COLO829 (cell line): Measurements from ENCODE around the gene RUNDC3A.
"Not testable (repeated sequence)": the region's sequence is repeated elsewhere in the genome, so short reads cannot be mapped to it uniquely, and the experiment has no call there.

Experiments used
- DNase-seq: peaks from one replicate; pipeline ENCODE4 v3.0.0; 2012; ENCODE audit warnings: low spot score

The RUNDC3A gene

DNA sequence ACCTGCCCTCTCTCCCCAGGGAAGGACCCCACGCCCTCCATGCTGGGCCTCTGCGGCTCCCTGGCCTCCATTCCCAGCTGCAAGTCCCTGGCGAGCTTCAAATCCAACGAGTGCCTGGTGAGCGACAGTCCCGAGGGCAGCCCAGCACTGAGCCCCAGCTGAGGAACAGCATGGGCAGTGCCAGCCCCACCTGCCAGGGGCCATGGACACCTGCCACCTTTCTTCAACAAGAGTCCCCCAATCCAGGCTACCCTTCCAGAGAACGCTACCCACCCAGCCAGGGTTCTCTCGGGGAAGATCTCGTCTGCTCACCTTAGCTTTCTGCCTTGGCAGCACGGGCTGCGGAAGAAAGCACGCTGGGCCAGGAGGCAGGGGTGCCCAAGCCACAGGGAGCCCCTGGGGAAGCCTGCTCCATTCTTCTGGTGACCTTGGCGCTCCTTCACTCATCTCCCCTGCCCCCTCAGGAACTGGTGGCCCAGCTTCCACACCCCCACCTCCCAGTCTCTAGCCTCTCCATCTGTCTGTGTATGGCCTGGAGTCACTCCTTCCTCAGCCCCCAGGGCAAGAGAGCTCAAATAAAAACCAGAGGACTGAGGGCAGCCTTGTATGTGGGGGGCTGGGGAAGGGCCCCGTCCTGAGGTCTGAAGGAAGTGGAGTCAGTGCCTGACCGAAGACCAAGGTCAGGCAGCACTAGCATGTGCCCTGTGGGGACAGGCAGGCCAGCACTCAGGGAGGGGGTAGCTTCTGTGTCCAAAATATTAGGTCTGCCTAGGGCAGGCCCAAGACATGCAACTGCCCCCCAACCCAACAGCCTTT lies 9.9 kb downstream of the RUNDC3A start:
- no peak for DNase-seq

DNA sequence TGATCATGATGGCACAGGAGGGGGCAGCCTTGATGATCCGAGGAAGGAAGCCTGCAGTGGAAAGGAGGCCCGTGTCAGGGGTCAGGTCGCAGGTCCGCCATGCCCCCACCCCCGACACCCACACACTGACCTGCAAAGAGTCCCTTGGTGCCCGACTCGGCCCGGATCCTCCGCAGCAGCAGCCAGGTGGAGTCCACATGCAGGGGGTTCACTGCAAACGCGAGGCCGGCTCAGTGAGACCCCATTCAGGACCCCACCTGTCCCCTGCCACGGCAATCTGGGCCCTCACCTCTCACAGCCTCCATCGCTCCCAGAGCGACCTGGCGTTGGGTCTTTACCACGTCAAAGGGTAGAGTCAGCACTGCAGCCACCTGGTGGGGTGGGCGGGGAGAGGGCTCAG lies 11.7 kb downstream of the RUNDC3A start:
- DNase-seq, result no peak

DNA sequence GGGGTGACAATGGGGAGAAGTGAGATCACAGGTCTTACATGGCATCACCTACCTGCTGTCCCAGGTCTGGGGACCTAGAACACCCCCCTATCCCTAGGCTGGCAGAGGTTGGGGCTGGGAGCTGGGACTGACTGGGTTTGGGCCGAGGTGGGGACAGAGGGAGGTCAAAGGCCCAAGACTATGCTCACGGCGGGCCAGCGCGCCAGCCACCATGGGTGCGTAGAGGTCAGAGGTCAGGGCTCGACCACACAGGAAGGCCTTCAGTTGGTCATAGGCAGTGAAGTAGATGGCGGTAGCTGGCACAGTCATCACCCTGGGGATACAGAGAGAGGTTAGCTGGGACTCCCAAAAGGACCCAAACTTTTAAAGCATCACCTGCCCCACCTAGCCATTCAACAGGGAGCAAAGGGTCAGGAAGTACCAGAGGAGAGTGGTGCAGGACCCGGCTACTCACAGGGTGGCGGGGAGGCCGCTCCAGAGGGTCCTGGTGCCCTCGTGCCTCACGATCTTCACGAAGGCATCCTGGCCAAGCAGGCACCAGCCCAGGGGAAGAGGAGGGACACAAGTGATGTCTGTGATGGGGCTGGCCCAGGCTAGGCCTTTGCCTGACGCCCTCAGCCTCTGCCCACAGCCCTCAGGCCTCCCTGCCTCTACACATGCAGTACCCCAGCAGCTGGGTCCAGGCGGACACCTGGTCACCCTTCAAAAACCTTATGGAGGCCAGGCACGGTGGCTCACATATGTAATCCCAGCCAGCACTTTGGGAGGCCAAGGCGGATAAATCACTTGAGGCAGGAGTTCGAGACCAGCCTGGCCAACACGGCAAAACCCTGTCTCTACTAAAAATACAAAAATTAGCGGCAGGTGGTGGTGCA lies 13.1 kb downstream of the RUNDC3A start:
- DNase-seq, result no peak

DNA sequence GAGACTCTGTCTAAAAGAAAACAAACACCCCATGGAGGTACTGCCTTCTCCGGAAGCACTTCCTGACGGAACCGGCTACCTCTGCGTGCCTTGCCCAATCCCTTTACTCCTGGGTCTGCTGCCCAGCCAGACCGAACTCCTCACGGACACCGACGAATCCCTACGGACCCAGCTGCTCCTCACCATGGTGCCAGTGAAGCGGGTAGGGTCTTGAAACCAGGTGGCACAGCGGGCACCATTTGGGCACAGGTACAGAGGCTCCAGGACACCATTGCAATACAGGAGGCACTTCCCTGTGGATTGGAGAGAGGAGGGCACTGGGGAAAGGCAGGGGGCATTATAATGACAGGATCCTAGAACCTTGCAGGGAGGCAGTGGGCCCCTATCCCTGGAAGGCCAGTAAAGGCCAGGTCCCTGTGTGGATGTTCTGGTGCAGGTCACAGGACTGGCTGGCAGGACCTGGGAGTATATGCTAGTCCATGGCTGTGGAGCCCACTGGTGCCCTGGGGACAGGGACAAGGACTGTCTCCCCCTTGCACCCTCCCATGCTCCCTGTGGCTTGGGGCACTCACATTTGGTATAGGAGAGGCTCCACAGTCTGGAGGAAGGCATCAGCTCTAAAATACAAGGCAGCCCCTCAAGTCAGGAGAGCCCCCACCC lies 14.0 kb downstream of the RUNDC3A start:
- DNase-seq, result no peak

DNA sequence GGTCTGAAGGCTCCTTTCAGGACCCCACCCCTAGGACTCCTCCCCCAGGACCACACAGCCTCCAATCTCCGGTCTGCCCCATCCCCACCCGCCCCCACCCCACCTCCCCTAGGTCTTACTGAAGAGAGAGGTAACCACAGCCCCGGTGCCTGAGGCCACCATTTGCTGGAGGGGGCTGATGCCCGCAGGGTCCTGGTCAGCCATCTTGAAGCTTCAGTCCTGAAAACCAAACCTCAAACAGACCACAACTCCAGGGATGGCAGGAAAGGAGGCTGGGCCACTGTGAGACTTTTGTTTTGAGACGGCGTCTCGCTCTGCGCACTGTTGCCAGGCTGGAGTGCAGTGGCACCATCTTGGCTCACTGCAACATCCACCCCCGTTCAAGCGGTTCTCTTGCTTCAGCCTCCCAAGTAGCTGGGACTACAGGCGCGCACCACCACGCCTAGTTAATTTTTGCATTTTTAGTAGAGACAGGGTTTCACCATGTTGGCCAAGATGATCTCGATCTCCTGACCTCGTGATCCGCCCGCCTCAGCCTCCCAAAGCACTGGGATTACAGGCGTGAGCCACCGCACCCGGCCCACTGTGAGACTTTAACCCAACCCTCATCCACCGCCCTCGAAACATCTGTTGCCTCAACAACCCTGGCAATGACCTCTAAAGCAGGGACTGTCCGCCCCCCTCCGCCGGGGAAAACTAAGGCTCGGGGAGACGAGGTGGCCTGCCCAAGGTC lies 15.1 kb downstream of the RUNDC3A start:
- DNase-seq, result no peak

DNA sequence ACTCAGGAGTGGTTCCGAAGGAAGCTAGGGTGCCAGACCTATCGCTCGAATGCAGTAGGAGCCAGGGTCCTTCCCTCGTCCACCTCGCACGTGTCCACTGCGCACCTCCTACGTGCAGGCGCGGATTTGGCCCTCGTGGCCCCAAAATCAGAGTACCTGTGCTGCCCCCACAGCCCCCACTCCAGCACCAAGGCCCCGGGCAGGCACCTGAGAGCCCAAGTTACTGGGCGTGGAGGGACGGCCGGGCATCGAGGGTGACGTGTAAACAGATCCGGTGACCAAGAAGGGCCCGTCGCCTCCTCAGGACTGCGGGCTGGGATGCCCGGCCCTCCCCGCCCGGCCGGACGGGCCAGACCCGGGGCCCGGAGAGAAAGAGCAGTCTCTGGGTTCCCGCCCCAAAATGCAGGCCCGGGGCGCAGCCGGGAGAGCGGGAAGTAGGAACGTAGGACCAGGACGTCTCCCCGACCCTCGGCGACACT lies 15.7 kb downstream of the RUNDC3A start:
- DNase-seq, result no peak

DNA sequence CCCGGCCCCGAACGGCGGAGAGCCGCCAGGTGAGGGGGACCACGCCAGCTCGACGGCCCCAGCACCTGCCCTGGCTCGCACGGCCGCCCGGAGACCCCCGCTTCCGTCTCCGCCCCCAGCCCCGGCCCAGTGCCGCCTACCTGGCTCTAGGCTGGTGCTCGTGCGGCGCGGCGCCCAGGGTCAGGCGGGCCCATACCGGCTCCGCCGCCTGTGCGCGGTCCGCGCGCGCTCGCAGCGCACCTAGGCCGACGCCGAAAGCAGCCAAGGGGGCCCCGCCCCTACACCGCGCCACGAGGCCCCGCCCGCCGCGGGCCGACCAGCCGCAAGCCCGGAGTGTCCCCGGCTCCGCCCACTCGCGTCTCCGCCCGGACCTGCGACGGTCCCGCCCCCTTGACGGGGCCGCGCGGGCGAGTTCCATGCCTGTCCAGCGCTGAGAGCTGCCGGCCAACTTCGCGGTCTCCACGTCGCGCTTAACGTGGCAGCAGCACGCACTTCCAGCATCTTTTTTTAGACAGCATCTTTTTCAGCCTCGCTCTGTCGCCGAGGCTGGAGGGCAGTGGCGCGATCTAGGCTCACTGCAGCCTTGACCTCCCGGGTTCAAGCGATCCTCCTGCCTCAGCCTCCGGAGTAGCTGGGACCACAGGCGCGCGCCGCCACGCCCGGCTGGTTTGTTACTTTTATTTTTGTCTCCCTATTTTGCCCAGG lies 16.3 kb downstream of the RUNDC3A start, which contains the start of gene SLC25A39:
SLC25A39 (minus strand) TSS at position 253 of the 705 bp plus-strand sequence. CDS start 1,261 bp downstream, outside the sequence.
- DNase-seq, result peak; percentile 74

DNA sequence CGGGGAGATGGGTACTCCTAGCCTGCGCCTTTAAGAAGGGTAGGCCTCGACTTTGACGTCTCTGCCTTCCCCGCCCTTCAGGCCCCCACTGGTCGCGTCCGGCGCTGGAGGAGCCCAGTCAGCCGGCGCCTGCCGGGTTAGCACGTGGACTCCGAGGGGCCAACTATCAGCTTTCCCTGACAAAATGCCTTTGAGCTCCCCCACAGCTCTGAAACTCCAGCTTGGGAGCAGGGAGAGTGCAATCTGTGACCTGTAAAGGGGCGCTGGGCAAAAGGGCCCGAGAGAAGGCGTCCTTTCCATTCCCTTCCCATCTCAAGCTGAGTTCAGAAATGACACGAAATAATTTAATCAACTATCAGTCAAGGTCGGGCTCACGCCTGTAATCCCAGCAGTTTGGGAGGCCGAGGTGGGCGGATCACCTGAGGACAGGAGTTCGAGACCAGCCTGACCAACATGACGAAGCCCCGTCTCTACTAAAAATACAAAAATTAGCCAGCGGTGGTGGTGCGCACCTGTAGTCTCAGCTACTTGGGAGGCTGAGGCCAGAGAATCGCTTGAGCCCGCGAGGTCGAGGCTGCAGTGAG lies 18.6 kb downstream of the RUNDC3A start:
- DNase-seq, result peak; percentile 96

DNA sequence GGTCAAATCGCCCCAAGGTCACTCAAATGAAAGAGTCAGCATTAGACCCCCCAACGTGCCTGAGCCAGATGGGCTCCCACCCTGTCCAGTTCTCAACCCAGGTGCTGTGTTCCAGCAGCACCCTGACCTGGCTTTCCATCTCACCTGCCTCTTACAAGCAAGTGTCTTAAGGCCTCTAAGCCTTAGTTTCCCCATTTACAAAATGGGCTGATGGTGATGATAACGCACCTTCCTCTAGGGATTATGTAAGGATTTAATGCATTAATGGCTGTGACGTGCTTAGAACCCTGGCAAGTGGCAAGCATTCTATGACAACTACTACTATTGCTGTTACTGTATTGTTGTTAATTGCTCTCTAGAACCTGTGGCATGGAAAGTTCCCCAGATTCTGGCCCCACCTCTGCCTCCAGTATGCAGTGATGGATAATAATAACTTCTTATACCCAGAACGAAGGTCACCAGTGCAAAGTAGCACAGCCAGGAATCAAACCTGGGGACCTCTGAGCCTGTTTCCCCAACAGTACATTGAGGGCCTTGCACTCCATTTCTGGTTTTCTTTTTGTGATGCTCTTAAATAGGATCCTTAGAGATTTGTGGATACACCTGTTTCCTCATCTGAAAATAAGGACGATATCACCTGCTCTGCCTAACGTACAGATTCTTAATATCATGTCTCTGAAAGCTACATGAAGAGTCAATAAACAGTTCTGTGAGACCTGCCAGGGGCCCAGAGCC lies 19.5 kb downstream of the RUNDC3A start:
- DNase-seq, result no peak

DNA sequence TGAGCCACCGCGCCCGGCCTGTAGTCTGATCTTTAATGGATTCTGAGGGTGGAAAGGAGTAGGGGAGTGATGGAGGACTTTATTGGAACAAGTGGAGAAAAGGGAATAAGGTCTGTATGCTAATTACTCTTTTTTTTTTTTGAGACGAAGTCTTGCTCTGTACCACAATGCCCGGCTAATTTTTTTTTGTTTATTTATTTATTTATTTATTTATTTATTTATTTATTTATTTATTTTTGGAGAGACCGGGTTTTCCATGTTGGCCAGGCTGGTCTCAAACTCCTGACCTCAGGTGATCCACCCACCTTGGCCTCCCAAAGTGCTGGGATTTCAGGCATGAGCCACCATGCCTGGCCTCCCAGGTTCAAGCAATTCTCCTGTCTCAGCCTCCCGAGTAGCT lies 21.1 kb downstream of the RUNDC3A start:
- not testable (repeated sequence) for DNase-seq

DNA sequence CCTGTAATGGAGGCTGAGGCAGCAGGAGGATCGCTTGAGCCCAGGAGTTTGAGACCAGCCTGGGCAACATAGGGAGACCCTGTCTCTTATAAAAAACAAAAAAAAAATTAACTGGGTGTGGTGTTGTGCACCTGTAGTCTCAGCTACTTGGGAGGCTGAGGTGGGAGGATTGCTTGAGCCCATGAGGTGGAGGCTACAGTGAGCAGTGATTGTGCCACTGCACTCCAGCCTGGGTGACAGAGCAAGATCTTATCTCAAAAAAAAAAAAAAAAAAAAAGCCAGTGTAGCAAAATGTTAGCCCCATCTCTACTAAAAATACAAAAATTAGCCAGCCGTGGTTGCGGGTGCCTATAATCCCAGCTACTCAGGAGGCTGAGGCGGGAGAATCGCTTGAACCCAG lies 21.9 kb downstream of the RUNDC3A start:
- DNase-seq, result not testable (repeated sequence)

DNA sequence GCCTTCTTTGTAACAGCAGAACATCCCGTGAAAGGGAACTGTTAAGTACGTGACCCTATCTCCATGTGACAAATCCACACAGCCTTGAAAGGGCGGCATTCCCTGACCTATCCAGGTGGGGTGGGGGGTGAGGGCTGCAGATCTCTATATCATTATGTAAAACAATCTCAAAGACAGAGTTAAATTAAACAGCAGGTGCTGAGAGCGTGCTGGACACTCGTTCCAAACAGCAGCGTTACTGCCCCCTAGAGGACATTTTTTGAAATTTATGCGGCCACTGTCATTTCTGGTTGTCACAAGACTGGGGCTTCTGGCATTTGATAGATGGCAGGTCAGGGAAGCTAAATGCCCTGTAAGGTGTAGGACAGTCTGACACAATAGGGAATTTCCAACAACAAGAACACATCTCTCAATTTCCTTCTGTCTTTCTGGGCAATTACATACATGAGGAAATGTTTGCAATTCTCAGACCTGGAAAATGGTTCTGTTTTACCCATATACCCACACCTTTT lies 22.9 kb downstream of the RUNDC3A start:
- DNase-seq, result peak; percentile 68

DNA sequence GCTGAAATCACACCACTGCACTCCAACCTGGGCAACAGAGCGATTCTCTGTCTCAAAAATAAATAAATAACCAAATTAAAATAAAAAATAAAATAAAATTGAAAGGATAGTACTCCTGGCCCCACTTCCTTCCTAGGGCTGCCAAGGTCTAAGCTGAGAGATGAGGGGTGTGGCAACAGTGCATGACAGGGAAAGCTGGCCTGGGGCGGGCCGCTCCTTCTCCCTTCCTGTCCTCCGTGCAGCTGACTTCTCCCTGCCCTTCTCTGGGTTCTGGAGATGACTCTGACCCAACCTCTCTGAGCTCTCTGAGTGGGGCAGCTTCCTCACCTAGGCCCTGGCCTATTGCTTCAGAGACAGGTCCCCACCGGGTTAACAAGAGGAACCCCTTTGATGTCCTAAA lies 25.0 kb downstream of the RUNDC3A start:
- no peak for DNase-seq

DNA sequence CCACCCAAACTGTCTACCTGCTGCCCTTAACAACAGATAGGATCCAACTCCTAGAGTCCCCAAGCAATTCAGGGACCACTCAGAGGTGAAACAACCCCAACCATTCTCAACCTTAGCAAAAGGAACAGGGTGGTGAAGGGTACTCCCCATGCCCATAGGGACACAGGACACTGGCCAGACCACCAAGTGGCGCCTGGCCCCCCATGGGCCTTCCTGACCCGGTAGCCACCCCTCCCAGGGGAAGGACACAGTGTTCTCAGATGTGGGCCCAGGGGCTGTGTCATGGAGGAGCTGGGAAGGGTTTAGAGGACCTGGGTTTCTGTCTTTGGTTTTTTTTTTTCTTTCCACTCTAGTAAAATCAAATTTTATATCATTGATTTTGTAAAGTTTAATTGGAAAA lies 25.9 kb downstream of the RUNDC3A start:
- DNase-seq, result no peak

DNA sequence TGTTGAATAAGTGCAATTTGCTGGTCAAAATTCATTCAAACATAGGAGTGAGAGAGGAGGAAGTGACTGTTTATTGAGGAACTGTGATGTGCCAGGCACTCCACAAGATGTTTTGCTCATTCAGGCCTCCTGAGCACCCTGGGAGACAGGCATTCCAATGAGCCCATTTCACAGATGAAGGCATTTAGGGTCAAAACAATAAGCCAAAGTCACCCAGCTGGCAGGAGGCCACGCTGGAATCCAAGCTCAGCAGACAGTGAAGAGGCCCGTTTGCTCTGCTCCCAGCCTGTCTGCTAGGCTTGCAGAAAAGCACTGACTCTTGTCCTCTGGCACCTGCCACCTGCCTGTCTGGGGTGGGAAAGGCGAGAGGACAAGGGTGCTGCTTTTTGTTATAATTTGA lies 26.3 kb downstream of the RUNDC3A start:
- no peak for DNase-seq

DNA sequence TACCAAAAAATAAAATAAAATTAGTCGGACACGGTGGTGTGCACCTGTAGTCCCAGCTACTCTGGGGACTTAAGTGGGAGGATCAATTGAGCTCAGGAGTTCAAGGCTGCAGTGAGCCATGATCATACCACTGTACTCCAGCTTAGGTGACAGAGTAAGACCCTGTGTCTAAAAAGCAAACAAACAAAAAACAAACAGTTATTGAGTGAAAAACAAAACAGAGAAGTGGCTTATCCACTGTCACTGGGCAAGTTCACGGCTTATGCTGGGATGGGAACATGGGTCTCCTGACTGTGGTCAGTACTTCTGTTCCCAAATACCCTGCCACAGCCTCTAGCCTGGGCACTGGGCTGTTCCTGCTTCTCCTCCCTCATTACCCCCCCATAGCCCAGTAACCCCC lies 27.2 kb downstream of the RUNDC3A start:
- DNase-seq, result no peak

DNA sequence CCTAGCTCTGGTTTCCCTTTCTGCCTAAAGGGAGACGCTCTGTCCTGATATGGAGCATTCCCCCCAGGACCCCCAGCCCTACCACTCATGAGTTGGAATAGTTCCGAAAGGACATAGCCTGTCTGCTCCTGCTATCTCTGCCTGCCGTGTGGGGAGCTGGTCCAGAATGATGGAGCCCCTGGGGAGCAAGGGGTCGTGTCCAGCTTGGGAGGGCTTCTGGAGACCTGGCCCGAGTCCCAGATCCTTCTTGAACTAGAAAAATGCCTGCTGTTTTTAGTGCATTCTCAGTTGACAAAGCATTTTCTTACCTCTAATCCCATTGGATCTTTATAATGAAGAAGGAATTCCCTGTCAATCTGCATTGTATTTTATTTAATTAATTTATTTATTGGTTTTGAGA lies 27.6 kb downstream of the RUNDC3A start:
- DNase-seq, result no peak

DNA sequence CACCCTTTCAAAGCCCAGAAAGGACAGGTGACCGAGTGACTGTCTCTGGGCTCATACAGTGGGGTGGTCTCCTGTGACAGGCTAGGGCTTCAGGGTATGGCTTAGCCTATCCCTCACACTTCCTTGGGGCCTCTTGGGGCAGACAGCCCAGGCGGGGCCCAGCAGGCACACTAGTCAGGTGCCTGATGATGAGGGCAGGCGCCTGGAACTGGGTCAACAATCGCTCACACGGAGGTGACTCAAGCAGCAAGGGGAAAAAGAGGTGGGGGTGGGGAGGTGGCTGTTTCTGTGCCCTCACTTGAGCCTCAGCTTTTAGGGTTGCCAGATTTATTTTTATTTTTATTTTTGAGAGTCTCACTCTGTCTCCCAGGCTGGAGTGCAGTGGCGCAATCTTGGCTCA lies 30.3 kb downstream of the RUNDC3A start:
- no peak for DNase-seq

DNA sequence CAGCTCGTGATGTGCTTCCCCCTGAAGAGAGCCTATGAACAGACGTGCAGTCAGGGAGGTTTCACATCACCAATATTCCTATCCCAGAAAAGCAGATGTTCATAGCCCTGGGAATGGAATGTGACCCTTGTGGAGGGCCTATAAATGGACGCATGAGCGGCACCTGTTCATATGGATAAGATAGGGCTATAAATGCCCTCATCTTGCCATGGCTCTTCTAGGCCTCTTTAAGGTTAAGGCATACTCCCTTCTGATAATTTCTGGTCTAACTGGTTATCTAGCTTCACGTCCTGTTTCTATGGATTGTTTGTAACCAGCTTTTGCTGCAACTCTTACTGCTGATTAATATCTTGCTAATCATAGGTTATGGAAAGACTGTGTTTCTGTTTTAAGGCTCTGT lies 32.2 kb downstream of the RUNDC3A start:
- DNase-seq, result not testable (repeated sequence)
